ENCODE results near the gene MPP7.
A peak's percentile ranks its signal among the peaks of the same experiment; 100 is the strongest.
"Not testable (repeated sequence)": the region's sequence is repeated elsewhere in the genome, so short reads cannot be mapped to it uniquely, and the experiment has no call there.

MPP7 gene

DNA sequence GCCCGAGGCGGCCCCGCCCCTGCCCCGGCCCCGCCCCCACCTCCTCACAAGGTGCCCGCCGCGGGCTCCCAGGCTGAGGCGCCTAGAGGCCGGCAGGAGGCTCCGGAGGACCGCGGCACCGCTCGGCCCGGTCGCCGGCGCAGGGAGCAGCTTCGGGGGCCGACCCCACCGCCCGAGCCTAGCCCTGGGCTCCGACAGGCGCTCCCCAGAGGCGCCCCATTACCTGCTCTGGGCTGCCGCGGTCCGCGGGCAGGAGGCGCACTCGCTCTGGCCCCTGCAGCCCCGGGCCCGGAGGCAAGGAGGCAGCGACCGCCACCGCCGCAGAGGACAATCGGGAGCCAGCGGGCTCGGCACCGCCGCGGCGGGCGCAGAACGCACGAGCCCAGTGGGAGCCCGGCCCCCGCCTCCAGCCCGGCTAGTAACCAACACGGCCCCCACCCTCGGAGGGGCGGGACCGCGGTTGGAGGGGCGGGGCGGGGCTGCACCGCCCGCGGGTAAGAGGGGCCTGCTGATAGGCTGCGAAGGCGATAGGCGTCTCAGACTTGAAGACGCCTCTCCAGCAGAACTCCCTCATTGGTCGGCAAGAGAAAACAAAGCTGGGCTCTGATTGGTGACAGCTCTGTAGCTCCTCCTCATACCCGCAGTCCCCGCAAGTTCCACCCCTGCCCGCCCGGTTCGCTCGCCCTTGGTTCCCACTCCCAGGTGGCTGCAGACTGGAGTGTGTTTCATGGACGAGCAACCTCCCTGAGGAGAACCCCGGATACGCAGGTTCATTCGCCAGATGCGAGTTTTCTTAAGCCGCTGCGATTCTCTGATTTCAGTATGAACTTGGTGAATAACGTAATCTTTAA is at the start of gene MPP7:
Gene MPP7, minus strand, starts transcription at position 427 of the 851 bp plus-strand sequence. CDS start 64,460 bp downstream, outside the sequence.
- FAIRE-seq, result peak; percentile 93
- peak; percentile 93 for DNase-seq (ENCODE audit: insufficient read length, low spot score)

DNA sequence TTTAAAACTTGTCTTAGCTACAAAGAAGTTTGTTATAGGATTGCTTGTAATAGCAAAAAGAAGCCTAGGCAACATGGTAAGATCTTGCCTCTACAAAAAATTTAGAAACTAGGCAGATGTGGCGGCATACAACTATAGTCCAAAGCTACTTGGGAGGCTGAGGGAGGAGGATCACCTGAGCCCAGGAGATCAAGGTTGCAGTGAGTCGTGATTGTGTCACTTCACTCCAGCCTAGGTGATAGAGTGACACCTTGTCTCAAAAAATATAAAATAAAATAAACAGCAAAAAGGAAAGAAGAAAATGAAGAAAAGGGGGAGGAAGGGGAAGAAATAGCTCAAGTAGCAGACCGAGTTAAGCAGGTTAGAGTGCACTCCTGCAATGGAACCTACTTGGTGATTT is 47.0 kb upstream of the MPP7 start:
- DNase-seq (ENCODE audit: insufficient read length, low spot score) (no peak), FAIRE-seq (no peak)

DNA sequence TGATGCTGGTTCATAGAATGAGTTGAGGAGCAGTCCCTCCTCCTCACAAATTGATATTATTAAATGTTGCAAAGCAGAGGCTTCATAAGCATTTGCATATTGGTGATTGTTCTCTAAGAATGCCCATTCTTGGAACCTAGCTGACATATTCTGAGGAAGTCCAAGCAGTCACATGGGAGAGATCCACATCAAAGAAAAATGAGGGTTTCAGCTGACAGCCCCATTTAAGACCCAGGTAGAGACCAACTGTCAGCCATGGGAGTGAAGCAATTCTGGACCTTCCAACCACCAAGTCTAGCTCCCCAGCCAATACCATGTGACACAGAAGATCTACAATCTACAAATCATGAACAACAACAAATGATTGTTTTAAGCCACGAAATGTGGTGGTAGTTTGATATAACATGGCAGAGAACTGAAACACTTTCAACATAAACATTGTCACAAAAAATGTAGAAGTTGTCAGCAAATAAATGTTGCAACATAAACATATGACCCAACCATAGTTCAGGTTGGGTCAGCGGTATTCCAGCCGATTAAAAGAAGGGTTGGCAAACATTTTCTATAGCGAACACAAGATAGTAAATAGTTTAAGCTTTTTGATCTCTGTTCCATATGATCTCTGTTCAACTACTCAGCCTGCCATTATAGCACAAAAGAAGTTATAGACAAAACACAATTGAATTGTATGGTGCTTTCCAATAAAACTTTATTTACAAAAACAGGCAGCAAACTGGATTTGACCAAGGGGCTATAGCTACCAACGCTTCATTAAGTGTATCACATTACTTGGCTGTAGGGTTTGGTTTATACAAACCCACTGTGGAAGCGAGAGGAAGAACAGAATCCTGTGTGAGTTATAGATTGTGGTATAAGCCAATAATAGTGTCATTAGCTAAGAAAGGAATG is 41.4 kb upstream of the MPP7 start:
- DNase-seq (ENCODE audit: insufficient read length, low spot score) (no peak), FAIRE-seq (no peak)

DNA sequence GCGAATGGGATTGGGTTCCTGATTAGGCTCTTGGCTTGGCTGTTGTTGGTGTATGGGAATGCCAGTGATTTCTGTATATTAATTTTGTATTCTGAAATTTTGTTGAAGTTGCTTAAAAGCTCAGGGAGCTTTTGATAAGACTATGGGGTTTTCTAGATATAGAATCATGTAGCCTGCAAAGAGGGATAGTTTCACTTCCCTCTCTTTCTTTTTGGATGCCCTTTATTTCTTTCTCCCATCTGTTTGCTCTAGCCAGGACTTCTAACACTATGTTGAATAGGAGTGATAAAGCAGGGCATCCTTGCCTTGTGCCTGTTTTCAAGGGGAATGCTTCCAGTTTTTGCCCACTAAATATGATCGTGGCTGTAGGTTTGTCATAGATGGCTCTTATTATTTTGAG is 40.4 kb upstream of the MPP7 start:
- no peak for FAIRE-seq

DNA sequence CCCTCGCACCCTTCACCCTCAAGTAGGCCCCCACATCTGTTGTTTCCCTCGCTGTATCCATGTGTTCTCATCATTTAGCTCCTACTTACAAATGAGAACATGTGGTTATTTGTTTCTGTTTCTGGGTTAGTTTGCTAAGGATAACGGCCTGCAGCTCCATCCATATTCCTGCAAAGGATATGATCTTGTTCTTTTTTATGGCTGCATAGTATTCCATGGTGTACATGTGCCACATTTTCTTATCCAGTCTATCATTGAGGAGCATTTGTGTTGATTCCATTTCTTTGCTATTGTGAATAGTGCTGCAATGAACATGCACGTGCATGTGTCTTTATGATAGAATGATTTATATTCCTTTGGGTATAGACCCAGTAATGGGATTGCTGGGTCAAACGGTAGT is 38.8 kb upstream of the MPP7 start:
- not testable (repeated sequence) for DNase-seq (ENCODE audit: insufficient read length, low spot score); FAIRE-seq

More for the DNA sequence above, 40.4 kb upstream of the MPP7 start:
- no peak for DNase-seq (ENCODE audit: insufficient read length, low spot score)

DNA sequence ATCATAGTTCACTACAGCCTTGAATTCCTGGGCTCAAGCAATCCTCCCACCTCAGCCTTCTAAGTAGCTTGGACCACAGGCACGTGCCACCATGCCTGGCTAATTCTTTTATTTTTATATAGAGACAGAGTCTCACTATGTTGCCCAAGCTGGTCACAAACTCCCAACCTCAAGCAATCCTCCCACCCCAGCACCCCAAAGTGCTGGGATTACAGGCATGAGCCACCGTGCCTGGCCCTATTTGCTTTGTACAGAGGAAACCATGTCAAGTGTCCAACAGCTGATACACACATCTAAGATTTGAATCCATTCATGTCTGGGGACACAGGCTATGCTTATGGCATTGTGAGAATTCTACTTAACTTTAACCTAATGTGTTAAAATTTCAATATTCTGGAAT is 29.9 kb upstream of the MPP7 start:
- FAIRE-seq, result no peak
- no peak for DNase-seq (ENCODE audit: insufficient read length, low spot score)

DNA sequence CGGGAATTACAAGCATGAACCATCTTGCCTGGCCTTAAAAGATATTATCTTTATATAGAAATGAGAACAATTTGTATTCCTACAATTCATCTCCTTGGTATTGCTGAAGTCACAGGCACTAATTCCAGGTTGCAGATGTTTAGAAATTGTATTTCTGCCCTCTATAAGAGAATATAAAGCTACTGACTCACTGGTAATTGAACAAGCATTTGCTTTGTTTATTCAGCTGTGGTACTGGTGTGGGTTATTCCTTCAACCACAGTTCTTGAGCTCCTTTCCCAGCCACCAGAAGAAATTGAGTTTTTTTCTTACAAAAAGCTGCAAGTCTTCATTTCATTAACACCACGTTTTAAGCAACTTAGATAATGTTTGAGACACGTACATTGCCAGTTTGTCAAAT is 29.0 kb upstream of the MPP7 start:
- FAIRE-seq, result no peak
- no peak for DNase-seq (ENCODE audit: insufficient read length, low spot score)

DNA sequence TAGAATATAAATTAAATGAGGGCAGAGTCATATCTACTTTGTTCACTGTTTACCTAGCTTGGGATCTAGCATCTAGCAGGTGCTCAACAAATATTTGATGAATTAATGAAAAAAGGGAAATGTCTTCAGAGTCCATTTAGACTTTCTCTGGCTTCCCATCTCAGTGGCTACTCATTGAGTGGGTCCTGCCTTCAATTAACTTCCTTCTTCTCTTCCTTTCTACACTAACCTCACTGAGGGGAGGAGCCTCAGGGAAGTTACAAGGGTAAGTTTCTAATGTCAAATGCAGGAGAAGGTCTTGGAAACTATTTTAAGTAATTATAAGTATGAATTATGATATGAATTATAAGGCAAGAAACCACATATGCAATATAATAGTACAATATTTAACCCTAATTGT is 28.2 kb upstream of the MPP7 start:
- no peak for DNase-seq (ENCODE audit: insufficient read length, low spot score)
- FAIRE-seq, result no peak

DNA sequence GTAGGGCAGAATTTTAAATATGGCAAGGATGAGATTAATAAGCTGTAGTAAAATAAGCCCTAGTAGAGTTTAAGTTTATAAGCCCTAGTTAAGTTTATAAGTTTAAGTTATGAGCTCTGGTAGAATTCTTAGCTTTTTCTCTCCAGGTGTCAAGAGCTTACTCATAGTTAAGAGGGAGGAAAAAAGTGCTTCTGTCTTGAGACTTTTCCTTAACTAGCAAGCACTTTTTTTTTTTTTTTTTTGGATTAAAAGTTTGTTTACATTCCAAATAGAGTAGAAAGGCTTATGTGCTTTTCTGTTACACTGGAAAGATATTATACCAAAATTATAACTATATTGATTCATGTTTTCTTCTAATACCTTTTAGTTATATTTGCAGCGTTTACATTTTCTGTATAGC is 25.5 kb upstream of the MPP7 start:
- FAIRE-seq (no peak), DNase-seq (ENCODE audit: insufficient read length, low spot score) (no peak)

DNA sequence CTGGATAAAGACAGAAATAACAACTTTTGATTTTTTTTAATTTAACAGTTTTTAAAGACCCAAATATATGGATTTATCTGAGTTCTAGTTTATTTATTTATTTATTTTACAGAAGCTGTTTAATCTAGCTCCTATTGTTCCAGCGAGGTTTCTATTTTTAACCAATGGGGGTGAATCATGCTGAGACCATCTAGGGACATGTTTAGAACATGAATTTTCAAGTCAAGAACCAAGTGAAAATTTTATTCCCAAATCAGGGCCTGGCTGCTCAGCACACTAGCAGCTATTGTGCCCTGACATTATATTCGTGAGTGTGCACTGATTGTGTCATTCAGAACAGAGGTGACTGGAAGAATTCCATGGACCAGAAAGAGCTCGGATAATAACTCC is 24.6 kb upstream of the MPP7 start:
- no peak for DNase-seq (ENCODE audit: insufficient read length, low spot score)
- FAIRE-seq, result no peak

DNA sequence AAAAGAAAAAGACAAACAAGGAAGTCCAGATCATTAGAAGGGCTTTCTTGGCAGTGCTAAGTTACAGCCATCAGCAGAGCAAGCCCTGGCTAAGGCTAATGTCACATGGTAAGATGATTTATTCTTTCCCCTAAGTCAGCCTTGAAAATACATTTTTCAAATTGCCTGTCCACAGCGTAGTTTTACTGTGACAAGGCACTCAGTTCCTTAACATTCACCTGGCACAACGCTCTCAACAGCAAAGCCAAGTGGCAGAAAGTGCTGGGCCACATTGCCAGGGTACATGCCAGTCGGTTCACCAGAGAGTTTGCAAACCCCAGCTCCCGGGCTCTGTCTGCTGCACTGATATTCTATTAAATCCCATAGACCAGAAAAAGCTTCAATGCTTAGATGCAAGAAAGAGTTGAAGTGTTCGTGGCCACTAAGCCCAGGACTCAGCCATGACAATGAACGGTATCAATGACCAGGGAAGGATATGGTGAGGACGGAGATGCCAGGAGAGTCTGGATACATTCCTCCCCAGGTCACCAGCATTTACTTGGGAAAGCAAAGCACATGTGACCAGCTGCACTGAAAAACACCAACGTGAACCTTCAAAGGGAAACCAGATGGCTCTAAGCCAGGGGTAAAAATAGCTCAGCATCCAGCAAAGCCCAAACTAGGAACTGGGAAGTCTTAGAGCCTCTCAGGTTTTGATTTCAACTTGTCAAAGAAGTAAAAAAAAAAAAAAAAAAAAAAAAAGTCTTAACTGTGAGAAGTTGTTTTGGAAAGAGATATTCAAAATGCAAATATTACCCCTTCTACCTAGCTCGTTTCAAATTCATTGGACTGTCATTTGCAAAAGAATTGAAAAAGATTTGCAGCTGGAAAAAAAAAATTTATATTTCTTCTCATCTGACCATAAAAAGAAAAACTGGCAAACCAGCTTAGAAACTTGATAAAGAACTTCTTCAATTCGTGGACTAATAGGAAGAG is 23.9 kb upstream of the MPP7 start:
- DNase-seq (ENCODE audit: insufficient read length, low spot score) (no peak), FAIRE-seq (no peak)

DNA sequence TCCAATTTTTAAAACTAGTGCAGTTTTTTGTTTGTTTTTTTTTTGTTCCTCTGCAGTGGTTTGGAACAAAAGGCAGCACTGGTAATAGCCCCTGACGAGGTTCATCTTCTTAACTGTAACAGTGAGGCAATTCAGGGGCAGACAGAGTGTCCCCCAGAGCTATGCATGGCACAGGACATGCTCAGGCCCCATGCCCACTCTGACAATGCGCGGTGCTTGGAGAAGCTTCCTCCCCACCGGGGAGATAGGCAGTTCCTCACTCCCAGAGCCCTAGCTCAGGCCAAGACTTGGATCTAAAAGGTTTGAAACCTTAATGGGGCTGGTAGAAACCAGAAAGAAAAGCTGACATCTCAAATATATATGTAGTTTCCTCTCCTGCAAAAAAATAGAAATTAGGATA is 17.9 kb upstream of the MPP7 start:
- DNase-seq (ENCODE audit: insufficient read length, low spot score) (no peak), FAIRE-seq (no peak)

DNA sequence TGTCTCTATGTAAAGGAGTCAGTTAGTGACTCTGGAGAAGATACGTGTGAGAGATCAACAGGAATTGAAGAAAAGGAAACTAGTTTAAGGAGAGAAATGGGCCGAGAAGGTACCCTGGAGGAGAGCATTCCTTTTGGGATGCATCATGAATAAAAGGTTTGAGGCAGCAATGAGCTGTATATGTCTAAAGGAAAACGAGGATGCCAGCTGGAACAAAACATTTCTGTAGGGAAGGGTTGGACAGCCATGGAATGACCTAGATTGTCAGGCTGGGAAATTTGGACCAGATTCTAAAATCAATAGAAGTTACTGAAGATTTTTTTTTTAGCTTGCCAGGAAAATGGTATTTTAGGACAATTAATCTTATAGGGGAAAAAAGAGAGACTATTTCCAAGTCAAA is 17.2 kb upstream of the MPP7 start:
- no peak for FAIRE-seq
- no peak for DNase-seq (ENCODE audit: insufficient read length, low spot score)

DNA sequence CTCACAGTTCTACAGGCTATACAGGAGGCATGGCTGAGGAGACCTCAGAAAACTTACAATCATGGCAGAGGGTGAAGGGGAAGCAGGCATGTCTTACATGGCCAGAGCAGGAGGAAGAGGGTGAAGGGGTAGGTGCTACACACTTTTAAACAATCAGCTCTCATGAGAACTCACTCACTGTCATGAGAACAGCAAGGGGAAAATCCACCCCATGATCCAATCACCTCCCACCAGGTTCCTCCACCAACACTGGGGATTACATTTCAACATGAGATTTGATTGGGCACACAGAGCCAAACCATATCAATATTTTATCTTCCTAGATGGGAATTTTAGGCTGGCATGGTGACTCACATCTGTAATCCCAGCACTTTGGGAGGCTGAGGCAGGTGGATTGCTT is 16.2 kb upstream of the MPP7 start:
- not testable (repeated sequence) for FAIRE-seq; DNase-seq (ENCODE audit: insufficient read length, low spot score)

DNA sequence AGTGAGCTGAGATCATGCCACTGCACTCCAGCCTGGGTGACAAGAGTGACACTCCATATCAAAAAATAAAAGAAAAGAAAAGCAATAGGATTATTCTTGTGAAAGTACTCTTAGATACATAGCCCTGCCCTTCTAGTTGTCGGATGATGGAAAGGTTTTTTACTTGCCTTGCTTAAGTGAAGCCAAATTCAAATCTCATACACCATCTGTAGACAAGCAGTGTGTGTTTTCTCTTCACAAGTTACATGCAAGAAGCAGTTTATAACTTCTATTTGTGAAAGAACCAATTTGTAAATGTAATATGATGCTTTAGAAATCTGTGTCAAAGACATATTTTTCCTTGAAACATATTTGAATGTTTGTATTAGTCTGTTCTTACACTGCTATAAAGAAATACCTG is 15.8 kb upstream of the MPP7 start:
- DNase-seq (ENCODE audit: insufficient read length, low spot score), result no peak
- FAIRE-seq, result no peak

DNA sequence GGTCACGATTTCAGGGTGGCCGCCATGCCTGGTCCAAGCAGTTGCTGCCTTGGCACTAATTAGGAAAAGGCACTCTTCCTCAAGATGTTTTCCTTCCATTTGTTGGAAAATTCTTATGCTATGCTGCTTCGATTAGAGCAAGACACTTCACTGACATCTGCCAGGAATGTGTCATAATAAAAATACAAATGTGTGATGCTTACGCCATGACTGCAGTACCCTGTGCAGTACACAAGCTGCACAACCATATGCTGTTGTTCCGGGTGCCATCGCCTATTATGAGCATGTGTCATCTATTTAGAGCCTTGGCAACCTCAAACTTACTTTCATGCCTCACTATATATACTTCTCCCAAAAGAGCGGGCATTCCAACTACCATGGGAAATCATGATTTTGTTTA is 14.9 kb upstream of the MPP7 start:
- no peak for DNase-seq (ENCODE audit: insufficient read length, low spot score)
- no peak for FAIRE-seq

DNA sequence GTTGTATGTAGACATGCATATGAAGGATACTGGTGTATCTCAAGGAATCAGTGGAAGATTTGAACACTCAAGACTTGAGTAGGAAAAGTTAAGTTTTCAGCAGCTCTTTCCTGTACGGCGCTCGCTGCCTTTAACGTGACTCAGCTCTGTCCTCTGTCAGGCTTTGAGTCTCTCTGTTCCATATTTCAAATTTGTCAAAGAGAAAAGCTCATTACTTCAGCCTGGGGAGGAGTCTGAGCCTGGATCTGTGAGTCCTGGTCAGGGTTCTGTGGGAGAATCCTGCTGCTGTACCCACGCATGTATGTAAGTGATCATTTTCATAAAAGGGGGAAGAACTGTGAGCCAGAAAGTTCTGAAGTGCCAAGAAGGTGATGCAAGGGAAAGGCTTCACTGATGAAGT is 13.8 kb upstream of the MPP7 start:
- DNase-seq (ENCODE audit: insufficient read length, low spot score), result no peak
- FAIRE-seq, result no peak

DNA sequence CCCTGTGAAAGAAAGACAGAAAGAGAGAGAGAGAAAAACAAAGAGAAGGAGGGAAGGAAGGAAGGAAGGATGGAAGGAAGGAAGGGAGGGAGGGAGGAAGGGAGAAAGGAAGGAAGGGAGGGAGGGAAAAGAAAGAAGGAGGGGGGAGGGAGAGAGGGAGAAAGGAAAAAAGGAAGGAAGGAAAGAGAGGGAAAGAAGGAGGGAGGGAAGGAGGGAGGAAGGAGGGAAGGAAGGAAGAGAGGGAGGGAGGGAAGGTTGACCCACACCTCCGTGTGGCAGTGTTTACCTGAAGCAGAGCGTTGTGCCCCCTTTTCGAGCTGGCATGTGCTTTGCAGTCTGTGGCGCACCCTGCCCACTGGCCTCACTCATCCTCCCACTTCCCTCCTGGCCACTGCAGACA is 12.3 kb upstream of the MPP7 start:
- FAIRE-seq, result no peak

DNA sequence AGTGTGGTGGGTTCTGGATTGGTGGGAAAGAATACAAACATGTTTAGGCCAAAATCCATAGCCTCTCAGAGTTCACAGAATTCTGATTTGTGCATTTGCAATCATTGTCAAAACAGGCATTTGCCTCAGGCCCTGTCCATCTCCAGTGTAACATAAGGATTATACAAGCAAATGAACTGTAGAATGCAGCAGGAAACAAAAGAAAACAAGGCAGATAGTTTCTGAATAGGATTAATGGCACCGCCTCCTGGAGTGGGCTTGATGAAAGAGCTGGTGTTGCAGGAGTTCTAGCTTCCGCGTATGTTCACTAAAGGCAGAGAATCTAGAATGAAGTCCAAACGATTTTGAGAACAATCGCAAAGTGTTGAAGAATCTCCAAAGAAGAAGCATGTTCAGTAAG is 11.3 kb upstream of the MPP7 start:
- DNase-seq (ENCODE audit: insufficient read length, low spot score), result no peak

More for the DNA sequence above, 12.3 kb upstream of the MPP7 start:
- no peak for DNase-seq (ENCODE audit: insufficient read length, low spot score)

DNA sequence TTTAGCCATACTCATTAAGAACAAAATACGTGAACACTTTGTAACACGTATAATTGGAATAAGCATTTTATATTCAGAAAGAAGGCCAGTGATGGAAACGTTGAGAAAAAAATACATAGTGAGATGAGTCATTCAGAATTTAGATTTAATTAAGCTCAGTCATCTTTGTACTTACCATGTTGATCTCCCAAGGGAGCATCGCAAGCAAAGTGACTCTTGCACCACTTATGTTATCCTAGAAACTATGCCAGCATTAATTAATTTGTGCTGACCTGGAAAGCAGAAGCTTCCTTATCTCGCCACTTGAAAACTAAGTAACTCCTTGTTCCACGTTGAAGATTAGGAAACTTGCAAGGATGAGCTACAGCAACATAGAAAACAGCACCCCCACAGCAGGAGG is 9.7 kb upstream of the MPP7 start:
- DNase-seq (ENCODE audit: insufficient read length, low spot score) (no peak), FAIRE-seq (no peak)

More for the DNA sequence above, 11.3 kb upstream of the MPP7 start:
- no peak for FAIRE-seq

DNA sequence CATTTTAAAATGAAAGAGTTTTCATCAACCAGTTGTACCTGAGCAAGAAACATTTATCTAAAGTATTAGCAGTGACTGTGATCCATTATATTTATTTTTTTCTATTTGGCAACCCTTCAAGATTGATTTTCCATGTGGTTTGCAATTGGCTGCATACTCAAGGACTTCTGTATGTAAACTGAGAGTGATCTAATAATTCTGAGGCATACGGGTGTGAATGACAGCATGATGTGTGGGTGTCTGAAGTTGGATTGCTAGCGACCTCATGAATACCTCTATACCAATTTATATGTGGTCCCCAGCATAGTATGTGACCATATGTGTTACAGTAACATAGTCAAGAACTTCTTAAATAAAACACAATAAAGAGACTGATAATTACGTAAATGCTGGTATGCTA is 8.2 kb upstream of the MPP7 start:
- no peak for DNase-seq (ENCODE audit: insufficient read length, low spot score)
- FAIRE-seq, result no peak
